ENCODE measurements around the gene AKR7A3. TPM values are rescaled to one million over a fixed set of nuclear protein-coding genes. Genes with fewer than 3 reads are reported as not detected.
"Not testable (repeated sequence)": the region's sequence is repeated elsewhere in the genome, so short reads cannot be mapped to it uniquely, and the experiment has no call there.

The AKR7A3 gene
- total and polyA plus RNA-seq, 9 of the 15 experiments (the other 6 are each of a cell fraction or from before 2014, with no cell fraction given): 0.04 to 1.5 (median 0.44) TPM; not detected in 1

DNA sequence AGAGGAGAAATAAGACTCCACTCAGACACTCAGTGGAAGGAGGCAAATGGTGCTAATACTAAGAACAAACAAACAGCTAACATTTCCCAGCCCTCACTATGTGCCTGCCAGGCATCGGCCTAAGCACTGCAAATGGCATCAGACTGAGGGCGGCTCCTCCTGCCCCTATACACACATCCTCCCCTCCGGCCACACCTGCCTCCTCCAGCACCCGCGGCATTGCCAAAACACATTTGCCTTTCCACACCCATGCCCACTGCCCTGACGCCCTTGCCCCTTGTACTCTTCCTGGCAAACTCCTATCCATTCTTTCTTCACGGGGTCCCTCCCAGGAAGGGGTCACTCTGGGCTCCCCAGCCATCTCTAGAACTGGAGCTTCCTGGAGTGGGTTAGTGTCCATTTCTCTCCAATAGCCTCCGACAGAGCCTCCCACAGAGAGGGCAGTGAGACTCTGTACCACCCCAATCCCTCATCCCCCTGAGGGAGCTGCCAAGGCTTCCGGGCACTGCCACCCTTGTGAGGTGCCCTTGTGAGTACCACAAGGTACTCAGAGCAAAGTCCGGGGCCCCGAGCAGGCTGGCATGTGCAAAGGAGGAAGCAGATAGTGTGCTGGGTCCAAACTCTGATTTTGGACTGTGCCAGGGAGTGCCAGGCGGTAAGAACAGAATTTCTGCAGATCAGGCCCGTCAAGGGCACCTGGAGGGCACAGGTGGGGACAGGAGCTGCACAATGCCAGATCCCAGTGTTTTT lies 959 bp downstream of the AKR7A3 start (continued):
- TF ChIP-seq TFAM (CRISPR knock-in tag; conservative IDR thresholded peaks at IDR 0.05) (no peak), TRIM24 (IDR thresholded peaks at IDR 0.05) (no peak), HLTF (IDR thresholded peaks at IDR 0.05) (no peak)

DNA sequence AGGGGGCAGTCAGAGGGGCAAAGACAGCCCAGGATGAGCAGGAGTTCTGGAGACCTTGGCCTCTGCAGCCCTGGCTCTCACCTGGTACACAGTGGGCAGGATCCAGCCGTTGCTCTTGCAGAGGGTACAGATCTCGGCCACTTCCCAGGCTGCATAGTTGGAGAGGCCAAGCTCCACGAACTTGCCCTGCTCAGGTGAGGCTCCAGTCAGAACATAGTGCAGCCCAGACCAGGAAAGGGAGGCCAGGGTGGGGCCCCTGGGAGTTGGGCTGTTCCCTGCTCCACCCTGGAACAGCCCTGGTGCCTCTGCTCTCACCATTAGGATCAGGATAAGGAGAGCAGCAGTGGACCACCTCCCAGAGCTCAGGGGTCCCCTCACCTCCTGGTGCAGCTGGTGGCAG lies 2.8 kb downstream of the AKR7A3 start:
- H3K9me1 ChIP-seq (ENCODE audit: control insufficient read depth, insufficient read depth, low read length); DNase-seq (ENCODE audit: extremely low read depth in 1 of 4, low spot score in 3 of 4); H3K27me3 ChIP-seq (ENCODE audit: control insufficient read depth in 2 of 2, insufficient read depth in 2 of 2, low read length in 2 of 2); in situ Hi-C loops (cut with MboI); CTCF ChIA-PET (ENCODE audit: low intra/inter-chr PET ratio); H3K4me3 ChIP-seq; intact Hi-C loops (cut with micrococcal nuclease); H3K4me1 ChIP-seq (replicated peaks in 1 of 2; ENCODE audit: control insufficient read depth in 2 of 2, insufficient read depth in 2 of 2, low read length in 2 of 2); FAIRE-seq; H3K36me3 ChIP-seq (ENCODE audit: control insufficient read depth, insufficient read depth, low read length); H3K9me3 ChIP-seq (replicated peaks; ENCODE audit: control insufficient read depth, insufficient read depth, low read depth, low read length); H4K20me1 ChIP-seq (replicated peaks; ENCODE audit: control insufficient read depth, insufficient read depth, low read length); H3K27ac ChIP-seq (ENCODE audit: extremely low read depth, low read depth, low read length); H3K9ac ChIP-seq (ENCODE audit: insufficient read depth in 1 of 2, low read depth in 2 of 2, low read length in 2 of 2); H3K79me2 ChIP-seq (ENCODE audit: control insufficient read depth, insufficient read depth, low read length); H2AFZ ChIP-seq (ENCODE audit: low read depth, low read length); BruUV-seq (replicated peaks); ATAC-seq; H3K4me2 ChIP-seq (ENCODE audit: insufficient read depth, low read length); POLR2A ChIA-PET: not testable (repeated sequence)
- 38% methylated on average over 3 of the region's 3 CpGs for WGBS (ENCODE audit: insufficient coverage, low coverage, missing lambda C conversion rate)

DNA sequence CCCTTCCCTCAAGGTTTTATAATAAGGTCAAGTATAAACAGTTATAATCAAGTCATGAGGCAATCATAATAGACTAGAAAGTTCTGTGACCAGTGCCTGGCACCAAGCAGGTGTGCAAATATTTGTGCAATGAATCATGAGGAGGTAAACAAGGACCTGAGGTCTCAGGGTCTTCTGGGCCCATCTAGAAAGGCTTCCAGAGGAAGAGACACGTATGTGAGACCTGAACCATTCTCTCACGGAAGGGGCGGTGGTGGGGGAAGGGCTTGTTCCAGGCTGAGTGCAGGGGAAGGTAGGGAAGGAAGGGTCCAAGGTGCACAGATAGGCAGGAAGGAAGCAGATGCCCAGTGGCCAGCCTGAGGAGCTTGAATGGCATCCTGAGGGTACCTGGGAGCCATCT lies 3.2 kb downstream of the AKR7A3 start:
- H3K9ac ChIP-seq (ENCODE audit: insufficient read depth in 1 of 2, low read depth in 2 of 2, low read length in 2 of 2); DNase-seq (ENCODE audit: extremely low read depth in 1 of 4, low spot score in 3 of 4); H3K27ac ChIP-seq (ENCODE audit: extremely low read depth, low read depth, low read length); H3K79me2 ChIP-seq (ENCODE audit: control insufficient read depth, insufficient read depth, low read length); H3K4me1 ChIP-seq (replicated peaks in 1 of 2; ENCODE audit: control insufficient read depth in 2 of 2, insufficient read depth in 2 of 2, low read length in 2 of 2); in situ Hi-C loops (cut with MboI); ATAC-seq; POLR2A ChIA-PET; H3K9me3 ChIP-seq (replicated peaks; ENCODE audit: control insufficient read depth, insufficient read depth, low read depth, low read length); BruUV-seq (replicated peaks); H3K4me3 ChIP-seq; CTCF ChIA-PET (ENCODE audit: low intra/inter-chr PET ratio); H2AFZ ChIP-seq (ENCODE audit: low read depth, low read length); H3K9me1 ChIP-seq (ENCODE audit: control insufficient read depth, insufficient read depth, low read length); H3K4me2 ChIP-seq (ENCODE audit: insufficient read depth, low read length); H3K36me3 ChIP-seq (ENCODE audit: control insufficient read depth, insufficient read depth, low read length); intact Hi-C loops (cut with micrococcal nuclease); H4K20me1 ChIP-seq (replicated peaks; ENCODE audit: control insufficient read depth, insufficient read depth, low read length); H3K27me3 ChIP-seq (ENCODE audit: control insufficient read depth in 2 of 2, insufficient read depth in 2 of 2, low read length in 2 of 2): not testable (repeated sequence)
- FAIRE-seq: peak; percentile 73
- WGBS (ENCODE audit: insufficient coverage, low coverage, missing lambda C conversion rate): no CpG with 5 or more reads among the region's 3 CpGs

Data from K562 (cell line).